Measurements from ENCODE around the gene PIGR.

- TF ChIP-seq CBX8 (IDR thresholded peaks at IDR 0.05) (no peak), ZFP36 (IDR thresholded peaks at IDR 0.05; ENCODE audit: borderline replicate concordance, partially characterized antibody) (no peak), ELK1 (IDR thresholded peaks at IDR 0.05; ENCODE audit: low read depth, low read length) (no peak), EP300 (IDR thresholded peaks at IDR 0.05) (no peak), E2F6 (IDR thresholded peaks at IDR 0.05; ENCODE audit: borderline replicate concordance, low read depth) (no peak), CTCF (IDR thresholded peaks at IDR 0.05) (no peak)
Measured at GRCh38 chr1:206958144-206958543, 11.9 kb upstream of the PIGR start.
